Gastroesophageal sphincter (tissue), 4 donors: Measurements from ENCODE around the gene ZBTB40. TPM values are rescaled to one million over a fixed set of nuclear protein-coding genes. Genes with fewer than 3 reads are reported as not detected.
A peak's percentile ranks its signal among the peaks of the same experiment; 100 is the strongest.

Source experiments
- ATAC-seq: fragments of 150-250 bp; one replicate; pipeline ENCODE4 v1.9.1; 2016; ENCODE audit warnings: mild to moderate bottlenecking, moderate library complexity
- H3K27ac ChIP-seq, 4 donors: fragments of 200-600 bp; sonication (generic) in 3 of 4; 1 replicate in 3 of 4; 2 replicates in 1 of 4; pipeline ENCODE4 v1.5.1; 2016 to 2019
- H3K27me3 ChIP-seq: fragments of 200-600 bp; sonication (generic); one replicate; pipeline ENCODE4 v1.5.1; 2019
- H3K36me3 ChIP-seq, 2 donors: fragments of 200-600 bp; sonication (generic); one replicate each; pipeline ENCODE4 v1.5.1; 2019; ENCODE audit warnings: control low read depth in 1 of 2
- H3K4me1 ChIP-seq, 3 donors: fragments of 200-600 bp; sonication (generic); 1 replicate in 2 of 3; 2 replicates in 1 of 3; pipeline ENCODE4 v1.5.1; 2016 to 2019; ENCODE audit warnings: control low read depth in 2 of 3
- H3K4me3 ChIP-seq, 2 donors: fragments of 200-600 bp; sonication (generic); one replicate each; pipeline ENCODE4 v1.5.1; 2019; ENCODE audit warnings: mild to moderate bottlenecking in 1 of 2, moderate library complexity in 1 of 2
- H3K9me3 ChIP-seq, 3 donors: fragments of 200-600 bp; sonication (generic); one replicate each; pipeline ENCODE4 v1.5.1; 2017 to 2019; ENCODE audit warnings: control low read depth in 2 of 3
- EP300 ChIP-seq: sonication (generic); formaldehyde crosslinking; IDR thresholded peaks from one replicate; pipeline ENCODE4 v1.6.1; 2017; ENCODE audit warnings: antibody characterized with exemption, mild to moderate bottlenecking
- POLR2A ChIP-seq, 2 donors: fragments of 450-650 bp; IDR thresholded peaks; one replicate each; pipeline ENCODE4 v1.6.1; 2017; ENCODE audit warnings: antibody characterized with exemption in 2 of 2, mild to moderate bottlenecking in 2 of 2, moderate library complexity in 1 of 2
- POLR2AphosphoS5 ChIP-seq: sonication (generic); formaldehyde crosslinking; IDR thresholded peaks from one replicate; pipeline ENCODE4 v1.6.1; 2017; ENCODE audit warnings: antibody characterized with exemption
- WGBS, 2 donors: methylation state at CpG; one replicate each; pipeline ENCODE4 v1.1.5; 2018; ENCODE audit warnings: low coverage in 1 of 2; 5-methylcytosine and 5-hydroxymethylcytosine counted together
- total RNA-seq, 4 donors: library from RNA; depleted of rRNA; stranded (reverse); fragments of >200 nt; gene quantifications; one replicate each; pipeline ENCODE4 v1.1.0, GENCODE V29; 2016
- TF ChIP-seq, protein P1 (sequence below), 4 experiments: fragments of 200-600 bp in 2 of 4; fragments of 450-650 bp in 2 of 4; sonication (generic) in 1 of 4; IDR thresholded peaks; one replicate each; pipeline ENCODE4 v1.5.1; 2017 to 2019; ENCODE audit warnings: antibody characterized with exemption in 4 of 4, mild to moderate bottlenecking in 2 of 4, moderate library complexity in 2 of 4

ZBTB40 gene
- total RNA-seq, 4 donors from 2014 or later = 13.8 to 28.2 (median 18.4) TPM

DNA sequence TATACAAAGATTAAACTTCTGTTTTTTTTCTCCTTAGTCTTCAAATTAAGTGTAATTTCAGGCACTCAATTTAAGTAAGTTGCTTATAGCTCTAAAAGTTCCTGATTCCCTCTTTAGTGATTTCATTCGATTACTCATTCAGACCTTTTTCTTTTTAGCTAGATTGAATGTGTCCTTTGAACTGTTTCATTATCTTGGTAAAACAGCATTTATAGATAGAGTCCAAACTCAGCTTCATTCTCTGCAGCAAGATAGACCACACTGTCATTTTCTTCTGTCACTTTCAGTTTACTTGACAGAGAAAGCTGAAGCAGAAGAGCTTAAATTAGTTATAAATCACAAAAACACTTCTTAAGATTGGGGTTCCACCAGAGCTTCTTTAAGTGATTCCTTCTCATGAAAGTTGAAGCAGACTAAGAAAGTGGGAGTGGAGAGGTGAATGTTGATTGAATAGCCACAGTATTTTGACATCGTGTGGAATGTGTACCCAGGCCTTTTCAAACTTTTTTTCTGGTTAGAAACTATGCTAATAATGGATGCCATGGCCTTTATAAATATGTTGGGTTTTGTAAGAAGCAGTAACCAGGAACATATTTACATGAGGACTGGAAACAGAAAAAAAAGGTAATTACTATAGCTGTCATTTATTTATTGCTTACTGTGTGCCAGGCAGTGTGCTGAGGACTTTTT, 52.2 kb downstream of the ZBTB40 start:
- 40 to 43% methylated on average over 1 to 2 of the region's 2 CpGs for WGBS, 2 donors
- Histone ChIP-seq H3K9me3 (no peaks in the 10 kb centered on the region), H3K4me1 (peaks cover 7 to 25% (median 14%) of the 10 kb centered on the region in 3 donors), H3K4me3 (no peak overlapping the region), H3K27ac (no peak overlapping the region), H3K27me3 (no peaks in the 10 kb centered on the region), H3K36me3 (peaks cover 3 to 49% of the 10 kb centered on the region in 2 donors)
- ATAC-seq = no peak
- TF ChIP-seq, protein P1, sequence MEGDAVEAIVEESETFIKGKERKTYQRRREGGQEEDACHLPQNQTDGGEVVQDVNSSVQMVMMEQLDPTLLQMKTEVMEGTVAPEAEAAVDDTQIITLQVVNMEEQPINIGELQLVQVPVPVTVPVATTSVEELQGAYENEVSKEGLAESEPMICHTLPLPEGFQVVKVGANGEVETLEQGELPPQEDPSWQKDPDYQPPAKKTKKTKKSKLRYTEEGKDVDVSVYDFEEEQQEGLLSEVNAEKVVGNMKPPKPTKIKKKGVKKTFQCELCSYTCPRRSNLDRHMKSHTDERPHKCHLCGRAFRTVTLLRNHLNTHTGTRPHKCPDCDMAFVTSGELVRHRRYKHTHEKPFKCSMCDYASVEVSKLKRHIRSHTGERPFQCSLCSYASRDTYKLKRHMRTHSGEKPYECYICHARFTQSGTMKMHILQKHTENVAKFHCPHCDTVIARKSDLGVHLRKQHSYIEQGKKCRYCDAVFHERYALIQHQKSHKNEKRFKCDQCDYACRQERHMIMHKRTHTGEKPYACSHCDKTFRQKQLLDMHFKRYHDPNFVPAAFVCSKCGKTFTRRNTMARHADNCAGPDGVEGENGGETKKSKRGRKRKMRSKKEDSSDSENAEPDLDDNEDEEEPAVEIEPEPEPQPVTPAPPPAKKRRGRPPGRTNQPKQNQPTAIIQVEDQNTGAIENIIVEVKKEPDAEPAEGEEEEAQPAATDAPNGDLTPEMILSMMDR (IDR thresholded peaks at IDR 0.05) = no peak
- TF ChIP-seq POLR2AphosphoS5 (peak; percentile 25), POLR2A (IDR thresholded peaks at IDR 0.05) (no peak)

DNA sequence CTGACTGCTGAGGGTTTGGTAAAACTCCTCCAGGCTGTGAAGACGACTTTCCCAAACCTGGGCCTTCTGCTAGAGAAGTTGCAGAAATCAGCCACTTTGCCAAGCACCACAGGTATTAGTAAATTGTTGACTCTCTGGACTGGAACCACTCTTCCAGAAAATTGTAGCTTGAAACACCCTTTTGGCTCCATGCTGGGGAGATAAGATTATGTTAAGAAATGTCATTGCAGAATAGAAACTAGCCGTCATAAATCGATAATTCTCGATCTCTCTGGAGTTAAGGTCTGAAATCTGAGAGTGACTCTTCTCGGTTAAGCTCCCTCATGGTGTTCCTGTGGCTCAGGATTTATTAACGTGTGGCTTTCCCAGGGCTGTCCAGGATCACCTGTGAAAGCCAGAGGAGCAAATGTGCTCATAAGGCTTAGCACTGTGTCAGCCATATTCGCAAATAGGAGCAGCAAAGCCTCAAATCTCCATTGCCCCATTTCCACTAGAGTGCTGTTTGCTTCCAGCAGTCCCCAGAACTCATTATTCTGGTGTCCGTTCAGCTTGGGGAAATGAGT, 54.6 kb downstream of the ZBTB40 start:
- H3K4me3 ChIP-seq = no peak overlapping the region
- H3K27ac ChIP-seq = no peak overlapping the region
- H3K9me3 ChIP-seq = no peaks in the 10 kb centered on the region
- peaks cover 0 to 1% (median 0%) of the 10 kb centered on the region in 3 donors for H3K4me1 ChIP-seq
- H3K27me3 ChIP-seq = no peaks in the 10 kb centered on the region
- TF ChIP-seq POLR2A (IDR thresholded peaks at IDR 0.05) (no peak), EP300 (no peak), POLR2AphosphoS5 (no peak)
- no peak for ATAC-seq
- WGBS, 2 donors = 99 to 100% methylated on average over 7 of the region's 8 CpGs
- peaks cover 3 to 73% of the 10 kb centered on the region in 2 donors for H3K36me3 ChIP-seq

DNA sequence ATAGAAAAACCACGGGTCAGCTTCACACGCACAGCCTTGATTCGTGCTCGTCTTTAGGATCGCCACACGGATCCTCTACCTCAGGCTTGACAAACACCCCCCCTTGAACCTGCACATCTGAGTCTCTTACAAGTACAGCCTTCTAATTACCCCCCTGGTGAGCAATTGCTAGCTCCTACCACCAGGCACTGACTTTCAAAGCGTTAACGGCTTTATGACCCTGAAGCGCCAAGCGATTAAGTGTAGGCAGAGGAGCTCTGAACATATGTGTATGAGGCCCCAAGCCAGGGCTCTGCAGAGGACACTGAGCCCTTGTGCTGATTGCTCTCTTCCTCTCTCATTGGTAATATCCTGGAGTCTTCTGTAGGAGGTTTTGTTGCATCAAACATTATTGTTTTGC, 55.9 kb downstream of the ZBTB40 start:
- Histone ChIP-seq H3K9me3 (no peaks in the 10 kb centered on the region), H3K4me1 (no peaks in the 10 kb centered on the region), H3K27me3 (no peaks in the 10 kb centered on the region), H3K27ac (no peak overlapping the region), H3K36me3 (peaks cover 3 to 79% of the 10 kb centered on the region in 2 donors), H3K4me3 (no peak overlapping the region)
- WGBS, 2 donors = 70 to 90% methylated on average over 2 to 6 of the region's 10 CpGs
- TF ChIP-seq POLR2AphosphoS5 = no peak
- TF ChIP-seq POLR2A (IDR thresholded peaks at IDR 0.05) = no peak
- TF ChIP-seq, protein P1 (IDR thresholded peaks at IDR 0.05) = no peak
- no peak for TF ChIP-seq EP300
- no peak for ATAC-seq

DNA sequence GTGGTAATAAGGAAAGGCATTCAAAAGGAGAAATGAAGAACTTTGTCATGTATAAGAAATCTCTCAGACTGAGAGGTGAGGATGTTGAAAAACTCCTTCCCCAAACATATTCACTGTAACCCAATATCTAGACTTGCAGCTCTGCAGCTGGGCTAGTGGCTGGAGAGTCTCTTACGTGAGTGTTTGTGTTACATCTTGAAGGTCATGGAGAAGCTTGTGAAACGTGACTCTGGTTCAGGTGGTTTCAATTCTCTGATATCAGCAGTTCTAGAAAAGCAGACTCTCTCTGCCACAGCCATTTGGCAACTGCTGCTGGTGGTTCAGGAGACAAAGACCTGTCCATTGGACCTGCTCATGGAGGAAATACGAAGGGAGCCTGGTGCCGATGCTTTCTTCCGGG, 56.7 kb downstream of the ZBTB40 start:
- Histone ChIP-seq H3K27ac (no peak overlapping the region), H3K9me3 (no peaks in the 10 kb centered on the region), H3K4me1 (no peaks in the 10 kb centered on the region), H3K36me3 (peaks cover 3 to 83% of the 10 kb centered on the region in 2 donors), H3K4me3 (no peak overlapping the region), H3K27me3 (no peaks in the 10 kb centered on the region)
- ATAC-seq = no peak
- TF ChIP-seq POLR2A (IDR thresholded peaks at IDR 0.05) (no peak), POLR2AphosphoS5 (no peak), EP300 (no peak)
- TF ChIP-seq, protein P1 (IDR thresholded peaks at IDR 0.05) = no peak
- 70 to 100% methylated on average over 2 to 3 of the region's 5 CpGs for WGBS, 2 donors

DNA sequence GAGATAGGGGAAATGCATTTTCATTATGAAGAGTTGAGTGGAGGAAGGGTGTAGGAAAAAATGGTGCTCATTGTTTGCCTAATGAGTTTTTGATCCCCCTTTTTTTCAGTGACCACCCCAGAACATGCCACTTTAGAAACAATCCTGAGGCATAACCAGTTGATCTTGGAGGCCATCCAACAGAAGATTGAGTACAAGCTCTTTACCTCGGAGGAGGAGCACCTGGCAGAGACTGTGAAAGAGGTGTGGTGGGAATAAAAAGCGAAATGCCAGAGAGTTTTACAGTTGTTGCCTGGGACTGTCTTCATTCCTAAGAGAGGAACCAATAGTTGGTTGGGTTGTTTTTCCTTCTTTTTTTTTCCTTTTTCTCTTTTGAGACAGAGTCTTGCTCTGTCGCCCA, 57.3 kb downstream of the ZBTB40 start:
- peaks cover 3 to 90% of the 10 kb centered on the region in 2 donors for H3K36me3 ChIP-seq
- peak overlapping the region in 1 of 4 donors; percentile 52 for H3K27ac ChIP-seq
- no peaks in the 10 kb centered on the region for H3K4me1 ChIP-seq
- ATAC-seq = no peak
- no peaks in the 10 kb centered on the region for H3K27me3 ChIP-seq
- no peak overlapping the region for H3K4me3 ChIP-seq
- TF ChIP-seq, protein P1 (IDR thresholded peaks at IDR 0.05) = no peak
- no peaks in the 10 kb centered on the region for H3K9me3 ChIP-seq
- 73 to 94% methylated on average over 2 to 3 of the region's 3 CpGs for WGBS, 2 donors
